Measurements from ENCODE around the gene MT1M. TPM values are rescaled to one million over a fixed set of nuclear protein-coding genes. Genes with fewer than 3 reads are reported as not detected.
A peak's percentile ranks its signal among the peaks of the same experiment; 100 is the strongest.

MT1M gene
- total RNA-seq, 4 donors from 2014 or later = 5.3 to 10.0 (median 7.3) TPM; not detected in 1

DNA sequence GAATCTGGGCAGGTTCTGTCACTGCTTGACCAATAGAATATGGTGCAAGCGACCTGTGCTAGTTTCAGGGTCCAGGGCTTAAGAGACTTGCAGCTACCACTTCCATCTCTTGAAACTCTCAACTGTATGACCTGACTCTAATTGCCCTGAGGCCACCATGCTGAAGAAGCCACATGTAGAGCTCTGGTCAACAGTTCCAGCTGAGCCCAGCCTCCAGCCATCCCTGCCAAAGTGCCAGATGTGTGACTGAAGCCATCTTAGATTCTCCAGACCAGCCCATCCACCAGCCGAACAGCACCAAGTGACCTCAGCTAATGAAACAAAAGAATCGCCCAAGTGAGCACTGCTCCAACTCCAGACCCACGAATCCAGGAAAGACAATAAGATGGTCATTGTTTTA lies 27.5 kb upstream of the MT1M start:
- no peaks in the 10 kb centered on the region for H3K36me3 ChIP-seq
- in situ Hi-C loops (cut with MboI; ENCODE audit: low sequenced_read_pairs in 4 of 4) (loop anchor here in 2 of 4 donors (5.0 to 10.0 kb wide), 3 partner anchors 77 to 97 kb away; partner anchors contain the start of gene MT1X (in 2 of the 2)), intact Hi-C loops (cut with DNase I; ENCODE audit: low total_unique reads) (loop anchor here (5.0 kb wide), 2 partner anchors 93 to 457 kb away; no protein-coding TSS in a partner anchor)
- TF ChIP-seq CTCF (IDR thresholded peaks at IDR 0.05 in 4 of 5, conservative IDR thresholded peaks at IDR 0.05 in 1 of 5) = no peak
- TF ChIP-seq POLR2A (IDR thresholded peaks at IDR 0.05) = no peak
- no peak for ATAC-seq
- H3K9me3 ChIP-seq = no peaks in the 10 kb centered on the region
- H3K27ac ChIP-seq = peak overlapping the region; percentile 95 to 99 (median 98)
- DNase-seq = no peak
- H3K27me3 ChIP-seq = no peaks in the 10 kb centered on the region
- peaks cover 46 to 59% of the 10 kb centered on the region in 2 donors for H3K4me1 ChIP-seq
- no peak overlapping the region for H3K4me3 ChIP-seq

DNA sequence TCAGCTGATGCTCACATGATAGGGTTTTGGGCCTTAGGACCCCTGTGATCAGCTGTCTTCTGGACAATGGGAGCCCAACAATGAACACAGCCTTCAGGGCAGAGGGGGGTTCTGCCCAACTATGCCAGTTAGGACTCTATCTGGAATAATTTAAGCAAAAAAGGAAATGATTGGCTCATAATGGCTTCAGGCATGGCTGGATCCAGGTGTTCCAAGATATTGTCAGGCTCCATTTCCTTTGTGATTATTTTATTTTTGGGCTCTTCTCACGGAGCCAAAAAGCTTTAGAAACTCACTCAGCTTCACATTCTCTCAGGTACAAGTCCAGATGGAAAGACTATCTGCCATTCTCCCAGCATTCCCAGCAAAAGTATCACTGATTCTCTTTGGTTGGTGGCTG lies 27.0 kb upstream of the MT1M start:
- intact Hi-C loops (cut with DNase I; ENCODE audit: low total_unique reads) (loop anchor here (5.0 kb wide), 1 partner anchor 457 kb away; no protein-coding TSS in a partner anchor), in situ Hi-C loops (cut with MboI; ENCODE audit: low sequenced_read_pairs in 4 of 4) (loop anchor here in 2 of 4 donors (5.0 to 10.0 kb wide), 2 partner anchors 77 to 91 kb away; partner anchors contain the start of gene MT1X (in 2 of the 2))
- peak overlapping the region; percentile 95 to 99 (median 98) for H3K27ac ChIP-seq

DNA sequence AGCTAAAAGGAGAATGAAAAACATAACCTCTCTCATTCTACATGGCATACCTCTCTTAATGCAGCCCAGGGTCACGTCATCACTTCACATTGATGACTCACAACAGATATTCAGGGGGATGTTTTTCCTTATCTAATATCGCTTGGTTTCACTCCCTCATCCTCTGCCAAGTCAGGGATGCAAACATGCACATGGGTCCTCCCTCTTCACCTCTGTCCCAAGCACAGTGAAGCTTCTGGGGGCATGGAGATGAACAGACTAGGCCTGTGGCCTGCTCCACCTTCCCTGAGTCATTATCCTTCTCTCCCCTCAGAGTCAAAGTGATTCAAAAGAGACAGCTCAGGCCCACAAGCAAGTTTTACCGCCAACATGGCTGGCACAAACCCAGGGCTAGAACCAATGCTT lies 26.4 kb upstream of the MT1M start:
- Histone ChIP-seq H3K4me3 (no peak overlapping the region), H3K27ac (peak overlapping the region; percentile 95 to 99 (median 98)), H3K36me3 (no peaks in the 10 kb centered on the region), H3K27me3 (no peaks in the 10 kb centered on the region), H3K9me3 (no peaks in the 10 kb centered on the region), H3K4me1 (peaks cover 56 to 69% of the 10 kb centered on the region in 2 donors)
- intact Hi-C loops (cut with DNase I; ENCODE audit: low total_unique reads) = loop anchor here (1.0 to 5.0 kb wide), 5 partner anchors 37 to 456 kb away; no protein-coding TSS in a partner anchor
- in situ Hi-C loops (cut with MboI; ENCODE audit: low sequenced_read_pairs in 4 of 4) = loop anchor here in 2 of 4 donors (5.0 to 10.0 kb wide), 2 partner anchors 76 to 91 kb away; partner anchors contain the start of gene MT1X (in 2 of the 2)
- TF ChIP-seq POLR2A (IDR thresholded peaks at IDR 0.05) = no peak
- no peak for TF ChIP-seq CTCF (IDR thresholded peaks at IDR 0.05 in 4 of 5, conservative IDR thresholded peaks at IDR 0.05 in 1 of 5)
- DNase-seq (no peak), ATAC-seq (peak; percentile 9)

More for the DNA sequence above, 27.0 kb upstream of the MT1M start:
- Histone ChIP-seq H3K27me3 (no peaks in the 10 kb centered on the region), H3K9me3 (no peaks in the 10 kb centered on the region), H3K4me3 (no peak overlapping the region), H3K36me3 (no peaks in the 10 kb centered on the region), H3K4me1 (peaks cover 50 to 64% of the 10 kb centered on the region in 2 donors)
- TF ChIP-seq POLR2A (IDR thresholded peaks at IDR 0.05) (no peak), CTCF (IDR thresholded peaks at IDR 0.05 in 4 of 5, conservative IDR thresholded peaks at IDR 0.05 in 1 of 5) (no peak)
- ATAC-seq (no peak), DNase-seq (no peak)

DNA sequence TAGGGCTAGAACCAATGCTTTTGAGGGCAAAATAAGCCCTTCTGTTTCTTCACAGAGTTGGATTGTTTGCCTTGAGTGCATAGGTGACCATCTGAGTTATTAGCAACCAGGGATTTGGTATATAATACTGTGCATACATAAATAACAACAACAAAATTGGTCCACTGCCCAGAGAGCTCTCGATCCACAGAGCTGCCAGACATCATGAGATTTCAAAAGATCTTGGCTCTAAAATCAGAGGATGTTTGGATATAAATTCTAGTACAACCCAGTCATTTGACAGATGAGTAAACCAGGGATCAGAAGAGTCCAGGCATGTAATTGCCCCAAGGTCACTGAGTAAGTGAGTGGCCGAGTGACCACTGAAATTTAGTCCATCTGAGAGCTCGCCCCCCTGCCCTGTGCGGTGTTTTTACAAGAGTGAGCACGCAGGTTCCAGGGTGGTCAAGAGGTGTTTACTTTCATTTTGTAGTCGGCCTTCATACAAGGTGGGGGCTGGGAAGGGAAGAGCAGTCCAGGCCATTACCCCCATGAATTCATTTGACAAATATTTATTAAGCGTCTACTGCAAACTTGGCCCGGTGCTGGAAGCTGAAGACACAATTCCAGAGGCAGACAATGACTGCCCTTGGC lies 25.9 kb upstream of the MT1M start:
- no peaks in the 10 kb centered on the region for H3K27me3 ChIP-seq
- no peaks in the 10 kb centered on the region for H3K36me3 ChIP-seq
- peak overlapping the region; percentile 15 to 75 (median 32) for H3K4me3 ChIP-seq
- ATAC-seq = peak; percentile 46 to 59
- no peak for TF ChIP-seq CTCF (IDR thresholded peaks at IDR 0.05 in 4 of 5, conservative IDR thresholded peaks at IDR 0.05 in 1 of 5)
- TF ChIP-seq POLR2A (IDR thresholded peaks at IDR 0.05) = peak in 1 of 2 donors; percentile 46
- in situ Hi-C loops (cut with MboI; ENCODE audit: low sequenced_read_pairs in 4 of 4) = loop anchor here in 2 of 4 donors (5.0 to 10.0 kb wide), 2 partner anchors 76 to 92 kb away; partner anchors contain the start of gene MT1X (in 2 of the 2)
- no peaks in the 10 kb centered on the region for H3K9me3 ChIP-seq
- H3K27ac ChIP-seq = peak overlapping the region; percentile 95 to 99 (median 98)
- peaks cover 61 to 74% of the 10 kb centered on the region in 2 donors for H3K4me1 ChIP-seq
- DNase-seq = peak; percentile 69 to 85
- intact Hi-C loops (cut with DNase I; ENCODE audit: low total_unique reads) = loop anchor here (1.0 to 5.0 kb wide), 5 partner anchors 36 to 456 kb away; no protein-coding TSS in a partner anchor

Data from gastrocnemius medialis (tissue), 4 donors.